Fibroblast of mammary gland (primary cell): ENCODE data around the gene GOLGA5.
A peak's percentile ranks its signal among the peaks of the same experiment; 100 is the strongest.
"Not testable (repeated sequence)": the region's sequence is repeated elsewhere in the genome, so short reads cannot be mapped to it uniquely, and the experiment has no call there.

Experiments used
- DNase-seq: peaks from one replicate; pipeline ENCODE4 v3.0.0-alpha.2; 2010; ENCODE audit warnings: low read depth
- H3K4me3 ChIP-seq: 2 replicates; pipeline ENCODE4 v1.5.1; 2011; ENCODE audit warnings: low read depth, mild to moderate bottlenecking, low read length, moderate library complexity; ENCODE audit not compliant: control insufficient read depth
- TF ChIP-seq, protein P1 (sequence below): conservative IDR thresholded peaks from 2 replicates; pipeline ENCODE4 v1.5.1; 2011; ENCODE audit warnings: low read depth, low read length, inconsistent platforms; ENCODE audit not compliant: control insufficient read depth, insufficient read depth

The GOLGA5 gene

DNA sequence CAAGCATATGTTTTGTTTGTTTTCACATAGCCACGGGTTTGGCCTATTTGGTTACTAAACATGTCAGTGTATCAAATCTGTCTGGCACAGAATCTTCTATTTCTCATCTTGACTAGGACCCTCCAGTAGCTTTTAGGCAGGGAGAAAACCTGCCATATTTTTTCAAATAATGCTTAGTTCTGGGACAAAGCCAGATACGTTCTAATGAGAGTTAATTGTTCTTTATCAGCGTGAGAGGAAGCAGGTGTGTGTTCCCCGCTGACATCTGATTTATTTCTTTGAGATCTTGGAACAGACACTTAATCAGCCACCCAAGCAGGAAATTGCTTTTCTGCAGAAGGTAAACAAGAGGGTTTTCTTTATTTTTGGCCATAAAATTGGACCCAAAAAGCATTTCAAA is 54.8 kb downstream of the GOLGA5 start:
- DNase-seq, result no peak

DNA sequence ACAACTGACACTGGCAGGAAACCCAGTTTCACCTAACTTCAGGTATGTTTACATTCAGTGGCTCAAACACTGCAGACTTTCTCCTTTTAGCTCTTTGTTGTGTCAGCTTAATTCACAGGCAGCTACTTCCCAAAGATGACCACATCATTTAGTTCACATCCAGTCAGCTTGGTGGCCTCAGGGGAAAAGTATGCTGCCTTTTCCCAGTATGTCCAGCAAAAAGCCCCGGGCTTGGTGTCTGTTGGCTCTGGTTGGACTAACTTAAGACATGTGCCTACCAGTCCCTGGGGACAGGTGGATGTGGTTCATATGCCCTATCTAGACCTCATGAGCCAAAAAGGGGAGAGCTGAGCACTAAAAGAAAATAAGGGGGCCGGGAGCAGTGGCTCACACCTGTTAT is 56.4 kb downstream of the GOLGA5 start:
- H3K4me3 ChIP-seq, result no peak overlapping the region
- DNase-seq, result peak; percentile 30
- TF ChIP-seq, protein P1, sequence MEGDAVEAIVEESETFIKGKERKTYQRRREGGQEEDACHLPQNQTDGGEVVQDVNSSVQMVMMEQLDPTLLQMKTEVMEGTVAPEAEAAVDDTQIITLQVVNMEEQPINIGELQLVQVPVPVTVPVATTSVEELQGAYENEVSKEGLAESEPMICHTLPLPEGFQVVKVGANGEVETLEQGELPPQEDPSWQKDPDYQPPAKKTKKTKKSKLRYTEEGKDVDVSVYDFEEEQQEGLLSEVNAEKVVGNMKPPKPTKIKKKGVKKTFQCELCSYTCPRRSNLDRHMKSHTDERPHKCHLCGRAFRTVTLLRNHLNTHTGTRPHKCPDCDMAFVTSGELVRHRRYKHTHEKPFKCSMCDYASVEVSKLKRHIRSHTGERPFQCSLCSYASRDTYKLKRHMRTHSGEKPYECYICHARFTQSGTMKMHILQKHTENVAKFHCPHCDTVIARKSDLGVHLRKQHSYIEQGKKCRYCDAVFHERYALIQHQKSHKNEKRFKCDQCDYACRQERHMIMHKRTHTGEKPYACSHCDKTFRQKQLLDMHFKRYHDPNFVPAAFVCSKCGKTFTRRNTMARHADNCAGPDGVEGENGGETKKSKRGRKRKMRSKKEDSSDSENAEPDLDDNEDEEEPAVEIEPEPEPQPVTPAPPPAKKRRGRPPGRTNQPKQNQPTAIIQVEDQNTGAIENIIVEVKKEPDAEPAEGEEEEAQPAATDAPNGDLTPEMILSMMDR, result no peak

More for the DNA sequence above, 54.8 kb downstream of the GOLGA5 start:
- no peak overlapping the region for H3K4me3 ChIP-seq
- TF ChIP-seq, protein P1, result no peak

DNA sequence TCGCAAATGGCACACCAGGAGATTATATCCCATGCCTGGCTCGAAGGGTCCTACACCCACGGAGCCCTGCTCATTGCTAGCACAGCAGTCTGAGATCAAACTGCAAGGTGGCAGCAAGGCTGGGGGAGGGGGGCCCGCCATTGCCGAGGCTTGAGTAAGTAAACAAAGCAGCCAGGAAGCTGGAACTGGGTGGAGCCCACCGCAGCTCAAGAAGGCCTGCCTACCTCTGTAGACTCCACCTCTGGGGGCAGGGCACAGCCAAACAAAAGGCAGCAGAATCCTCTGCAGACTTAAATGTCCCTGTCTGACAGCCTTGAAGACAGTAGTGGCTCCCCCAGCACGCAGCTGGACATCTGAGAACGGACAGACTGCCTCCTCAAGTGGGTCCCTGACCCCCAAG is 59.0 kb downstream of the GOLGA5 start:
- not testable (repeated sequence) for H3K4me3 ChIP-seq, DNase-seq

DNA sequence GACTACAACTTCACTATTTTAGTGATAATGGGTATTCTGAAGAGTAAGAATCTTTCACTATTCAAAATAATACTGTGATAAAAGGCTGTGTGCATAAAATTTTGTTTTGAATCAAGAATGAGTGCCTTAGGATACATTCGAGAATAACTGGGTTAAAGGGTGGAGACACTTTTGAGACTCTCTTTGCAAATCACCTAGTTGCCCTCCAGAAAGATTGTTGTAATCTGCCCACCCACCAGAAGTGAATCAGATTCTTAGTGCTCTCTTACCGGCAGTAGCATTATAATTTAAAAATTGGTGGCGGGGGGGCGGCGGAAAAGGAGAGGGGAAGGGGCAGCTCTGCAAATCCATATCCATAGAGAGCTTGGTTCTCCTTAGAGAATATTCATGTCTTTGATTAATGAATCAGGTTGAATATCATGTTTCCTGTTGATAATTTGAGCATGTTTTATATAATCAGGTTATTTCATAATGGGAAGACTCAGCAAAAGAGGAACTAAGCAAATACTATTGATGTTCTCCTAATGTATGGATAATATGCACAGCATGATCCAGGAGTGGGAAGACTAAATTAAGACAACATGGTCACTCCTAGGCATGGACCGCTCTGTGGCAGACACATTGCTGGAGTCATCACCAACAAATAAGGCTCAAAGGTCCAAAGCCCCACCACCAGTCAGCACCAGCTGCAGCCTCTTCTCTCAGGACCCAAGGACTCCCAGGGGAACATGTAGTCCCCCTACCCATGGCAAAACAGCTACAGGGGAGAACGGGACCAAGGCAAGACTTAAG is 66.1 kb downstream of the GOLGA5 start:
- H3K4me3 ChIP-seq, result no peak overlapping the region
- no peak for DNase-seq
- TF ChIP-seq, protein P1, result no peak

DNA sequence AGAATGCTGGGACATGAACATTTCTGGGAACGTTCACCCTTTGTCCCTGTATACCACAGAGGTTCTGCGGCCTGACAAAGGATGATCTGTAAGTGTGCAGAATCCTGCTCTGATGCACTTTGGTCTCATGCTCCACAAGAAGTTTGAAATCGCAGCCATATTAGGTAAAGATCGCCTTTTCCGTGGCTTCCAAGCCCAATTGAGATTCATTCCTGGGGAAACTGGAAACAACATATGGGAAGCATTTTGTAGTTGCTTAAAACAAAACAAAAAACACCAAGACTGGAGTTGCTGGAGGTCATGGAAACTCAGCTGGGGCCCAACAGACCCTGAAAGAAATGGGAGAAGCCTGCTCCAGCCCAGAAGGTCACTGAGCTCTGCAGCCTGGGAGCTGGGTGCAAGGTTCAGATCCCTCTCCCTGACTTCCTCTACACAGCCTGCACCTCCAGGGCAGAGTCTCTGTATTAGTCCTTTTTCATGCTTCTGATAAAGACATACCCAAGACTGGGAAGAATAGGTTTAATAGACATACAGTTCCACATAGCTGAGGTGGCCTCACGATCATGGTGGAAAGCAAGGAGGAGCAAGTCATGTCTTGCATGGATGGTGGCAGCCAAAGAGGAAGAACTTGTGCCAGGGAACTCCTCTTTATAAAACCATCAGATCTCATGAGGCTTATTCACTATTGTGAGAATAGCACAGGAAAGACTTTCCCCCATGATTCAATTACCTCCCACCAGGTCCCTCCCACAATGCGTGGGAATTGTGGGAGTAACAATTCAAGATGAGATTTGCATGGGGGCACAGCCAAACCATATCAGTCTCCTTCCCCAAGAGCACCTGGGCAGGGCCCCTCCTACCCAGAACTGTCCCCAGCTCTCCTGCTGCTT is 68.0 kb downstream of the GOLGA5 start:
- TF ChIP-seq, protein P1, result no peak
- DNase-seq, result no peak
- H3K4me3 ChIP-seq, result no peak overlapping the region

DNA sequence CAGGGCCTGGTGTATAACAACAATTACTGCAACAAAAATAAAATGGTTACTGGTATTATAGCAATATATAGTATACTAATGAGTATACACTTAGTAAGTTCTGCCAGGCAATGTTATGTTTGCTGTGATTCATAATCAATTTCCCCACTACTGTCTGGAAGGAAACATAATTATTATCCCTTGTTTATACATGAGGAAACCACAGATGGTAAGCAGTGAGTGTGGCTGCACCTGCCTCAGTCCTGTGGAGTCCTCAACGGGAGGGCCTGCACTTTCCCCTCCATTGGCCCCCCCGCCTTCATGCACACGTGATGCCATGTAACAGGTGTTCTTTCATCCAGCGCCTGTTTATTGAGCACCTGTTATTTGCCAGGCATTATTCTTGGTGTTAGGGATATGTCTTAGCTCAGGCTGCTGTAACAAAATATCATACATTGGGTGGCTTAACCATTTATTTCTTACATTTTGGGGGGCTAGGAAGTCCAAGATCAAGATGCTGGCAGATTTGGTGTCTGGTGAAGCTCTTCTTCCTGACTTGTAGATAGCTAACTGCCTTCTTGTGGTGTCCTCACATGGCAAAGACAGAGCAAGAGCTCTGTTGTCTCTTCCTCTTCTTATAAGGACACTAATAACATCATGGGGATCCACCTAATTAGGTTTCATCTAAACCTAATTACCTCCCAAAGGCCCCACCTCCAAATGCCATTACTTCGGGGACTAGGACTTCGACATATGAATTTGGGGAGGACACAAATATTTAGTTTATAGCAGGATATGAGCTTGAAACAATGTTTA is 69.4 kb downstream of the GOLGA5 start:
- no peak overlapping the region for H3K4me3 ChIP-seq
- TF ChIP-seq, protein P1, result no peak
- no peak for DNase-seq

DNA sequence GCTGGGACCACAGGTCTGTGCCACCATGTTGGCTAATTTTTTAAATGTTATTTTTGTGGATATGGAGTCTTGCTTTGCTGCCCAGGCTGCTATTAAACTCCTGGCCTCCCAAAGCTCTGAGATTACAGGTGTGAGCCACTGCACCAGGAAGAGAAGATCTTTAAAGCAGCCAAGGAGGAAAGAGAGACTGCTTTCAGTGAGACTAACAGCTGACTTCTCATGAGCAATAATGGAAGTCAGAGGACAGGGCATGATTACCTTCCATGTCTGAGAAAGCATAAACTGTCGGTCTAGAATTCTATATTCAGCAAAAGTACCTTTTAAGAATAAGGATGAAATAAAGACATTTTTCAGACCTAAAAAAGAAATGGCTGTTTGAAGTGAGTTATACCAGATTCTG is 71.6 kb downstream of the GOLGA5 start:
- no peak for DNase-seq
- no peak overlapping the region for H3K4me3 ChIP-seq
- TF ChIP-seq, protein P1, result no peak
